Measurements from ENCODE around the gene MYRIP. TPM values are rescaled to one million over a fixed set of nuclear protein-coding genes. Genes with fewer than 3 reads are reported as not detected.
"Not testable (repeated sequence)": the region's sequence is repeated elsewhere in the genome, so short reads cannot be mapped to it uniquely, and the experiment has no call there.

Gene MYRIP
- total RNA-seq, 1 donor = not detected

- DNase-seq (ENCODE audit: low read depth) = no peak
- TF ChIP-seq CTCF (IDR thresholded peaks at IDR 0.05; ENCODE audit: insufficient read depth, low read depth, low read length) = no peak
- no peak overlapping the region for H3K4me3 ChIP-seq (ENCODE audit: low read depth, low read length)
Measured at GRCh38 chr3:40078590-40078989, 269.2 kb downstream of the MYRIP start.

- TF ChIP-seq CTCF (IDR thresholded peaks at IDR 0.05; ENCODE audit: insufficient read depth, low read depth, low read length) = no peak
- no peak overlapping the region for H3K4me3 ChIP-seq (ENCODE audit: low read depth, low read length)
- DNase-seq (ENCODE audit: low read depth) = peak; percentile 1
Measured at GRCh38 chr3:40079203-40079846, 269.9 kb downstream of the MYRIP start.

- H3K4me3 ChIP-seq (ENCODE audit: low read depth, low read length) = no peak overlapping the region
- TF ChIP-seq CTCF (IDR thresholded peaks at IDR 0.05; ENCODE audit: insufficient read depth, low read depth, low read length) = no peak
- no peak for DNase-seq (ENCODE audit: low read depth)
Measured at GRCh38 chr3:40079847-40080240, 270.4 kb downstream of the MYRIP start.

- TF ChIP-seq CTCF (IDR thresholded peaks at IDR 0.05; ENCODE audit: insufficient read depth, low read depth, low read length) = no peak
- DNase-seq (ENCODE audit: low read depth) = no peak
- no peak overlapping the region for H3K4me3 ChIP-seq (ENCODE audit: low read depth, low read length)
Measured at GRCh38 chr3:40083066-40083465, 273.7 kb downstream of the MYRIP start.

GRCh38 chr3:40084424-40084823 lies 275.0 kb downstream of the MYRIP start:
- not testable (repeated sequence) for H3K4me3 ChIP-seq (ENCODE audit: low read depth, low read length); DNase-seq (ENCODE audit: low read depth)

- H3K4me3 ChIP-seq (ENCODE audit: low read depth, low read length) = no peak overlapping the region
- no peak for TF ChIP-seq CTCF (IDR thresholded peaks at IDR 0.05; ENCODE audit: insufficient read depth, low read depth, low read length)
- no peak for DNase-seq (ENCODE audit: low read depth)
Measured at GRCh38 chr3:40086890-40087883, 277.8 kb downstream of the MYRIP start.

- no peak for TF ChIP-seq CTCF (IDR thresholded peaks at IDR 0.05; ENCODE audit: insufficient read depth, low read depth, low read length)
- no peak for DNase-seq (ENCODE audit: low read depth)
- H3K4me3 ChIP-seq (ENCODE audit: low read depth, low read length) = no peak overlapping the region
Measured at GRCh38 chr3:40088527-40089170, 279.2 kb downstream of the MYRIP start.

All from fibroblast of villous mesenchyme (primary cell).